ENCODE results near the gene PANX2.

PANX2 gene

GRCh38 chr22:50171965-50172421 is 1.5 kb downstream of the PANX2 start:
- no peak for DNase-seq (ENCODE audit: low read depth)

GRCh38 chr22:50173311-50173982 is 2.9 kb downstream of the PANX2 start:
- DNase-seq (ENCODE audit: low read depth): no peak

GRCh38 chr22:50173983-50174355 is 3.4 kb downstream of the PANX2 start:
- no peak for DNase-seq (ENCODE audit: low read depth)

GRCh38 chr22:50174382-50175190 is 4.1 kb downstream of the PANX2 start:
- DNase-seq (ENCODE audit: low read depth): no peak

GRCh38 chr22:50175191-50175461 is 4.6 kb downstream of the PANX2 start:
- no peak for DNase-seq (ENCODE audit: low read depth)

GRCh38 chr22:50175921-50176849 is 5.7 kb downstream of the PANX2 start:
- no peak for DNase-seq (ENCODE audit: low read depth)

- no peak for DNase-seq (ENCODE audit: low read depth)
Measured at GRCh38 chr22:50176850-50177536, 6.5 kb downstream of the PANX2 start.

GRCh38 chr22:50177537-50178470 is 7.3 kb downstream of the PANX2 start:
- DNase-seq (ENCODE audit: low read depth): no peak

GRCh38 chr22:50178471-50178864 is 7.9 kb downstream of the PANX2 start:
- no peak for DNase-seq (ENCODE audit: low read depth)

GRCh38 chr22:50178871-50179869 is 8.6 kb downstream of the PANX2 start:
- no peak for DNase-seq (ENCODE audit: low read depth)

GRCh38 chr22:50179937-50180726 is 9.6 kb downstream of the PANX2 start:
- DNase-seq (ENCODE audit: low read depth): no peak

- DNase-seq (ENCODE audit: low read depth): no peak
Measured at GRCh38 chr22:50180727-50181521, 10.4 kb downstream of the PANX2 start.

- DNase-seq (ENCODE audit: low read depth): no peak
Measured at GRCh38 chr22:50182176-50183081, 11.9 kb downstream of the PANX2 start.

GRCh38 chr22:50183141-50183971 is 12.8 kb downstream of the PANX2 start:
- DNase-seq (ENCODE audit: low read depth): no peak

GRCh38 chr22:50184004-50184901 is 13.7 kb downstream of the PANX2 start:
- no peak for DNase-seq (ENCODE audit: low read depth)
